GM19035 (cell line): ENCODE results near the gene LIN7C.
A peak's percentile ranks its signal among the peaks of the same experiment; 100 is the strongest.

Experiments
- ATAC-seq: cut with Tn5 transposase; IDR thresholded peaks from one replicate; pipeline ENCODE4 v1.9.1; 2021; ENCODE audit not compliant: unreplicated experiment

Gene LIN7C

DNA sequence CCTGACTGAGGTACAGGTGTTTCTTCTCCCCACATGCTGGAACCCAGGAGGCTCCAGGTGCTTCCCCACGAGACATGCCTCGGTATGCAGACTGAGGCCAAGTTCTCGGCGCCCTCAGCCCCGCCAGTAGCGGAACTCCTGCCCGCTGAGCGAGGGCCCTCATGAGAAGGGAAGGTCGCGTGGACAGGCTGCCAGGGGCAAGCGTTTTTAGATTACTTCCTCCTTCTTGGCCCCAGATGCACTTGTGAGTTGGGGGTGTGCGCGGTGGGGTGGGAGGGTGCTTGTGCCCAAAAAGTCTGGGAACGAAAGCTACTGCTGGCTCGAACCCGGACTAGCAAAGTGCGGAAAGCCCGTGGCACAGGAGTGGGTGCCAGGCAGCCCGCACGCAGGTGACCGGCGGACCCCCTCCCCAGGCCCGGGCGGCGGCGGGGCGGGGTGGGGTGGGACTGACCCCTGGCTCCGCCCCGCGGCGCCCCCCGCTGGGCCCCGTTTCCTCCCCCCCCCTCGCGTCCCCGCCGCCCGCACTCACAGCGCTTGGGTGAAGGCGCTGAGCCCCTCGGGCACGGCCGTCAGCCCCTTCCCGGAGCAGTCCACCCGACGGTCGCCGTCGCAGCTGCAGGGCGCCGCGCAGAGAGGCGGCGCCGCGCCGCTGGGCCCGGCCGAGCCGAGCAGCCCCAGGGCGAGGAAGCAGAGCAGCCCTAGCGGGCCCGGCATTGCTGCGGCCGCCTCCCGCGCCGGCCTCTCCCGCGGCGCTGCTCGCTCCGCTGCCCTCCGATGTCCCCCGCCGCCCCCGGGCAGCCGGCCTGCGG lies 34.8 kb downstream of the LIN7C start:
- ATAC-seq, result peak; percentile 53

DNA sequence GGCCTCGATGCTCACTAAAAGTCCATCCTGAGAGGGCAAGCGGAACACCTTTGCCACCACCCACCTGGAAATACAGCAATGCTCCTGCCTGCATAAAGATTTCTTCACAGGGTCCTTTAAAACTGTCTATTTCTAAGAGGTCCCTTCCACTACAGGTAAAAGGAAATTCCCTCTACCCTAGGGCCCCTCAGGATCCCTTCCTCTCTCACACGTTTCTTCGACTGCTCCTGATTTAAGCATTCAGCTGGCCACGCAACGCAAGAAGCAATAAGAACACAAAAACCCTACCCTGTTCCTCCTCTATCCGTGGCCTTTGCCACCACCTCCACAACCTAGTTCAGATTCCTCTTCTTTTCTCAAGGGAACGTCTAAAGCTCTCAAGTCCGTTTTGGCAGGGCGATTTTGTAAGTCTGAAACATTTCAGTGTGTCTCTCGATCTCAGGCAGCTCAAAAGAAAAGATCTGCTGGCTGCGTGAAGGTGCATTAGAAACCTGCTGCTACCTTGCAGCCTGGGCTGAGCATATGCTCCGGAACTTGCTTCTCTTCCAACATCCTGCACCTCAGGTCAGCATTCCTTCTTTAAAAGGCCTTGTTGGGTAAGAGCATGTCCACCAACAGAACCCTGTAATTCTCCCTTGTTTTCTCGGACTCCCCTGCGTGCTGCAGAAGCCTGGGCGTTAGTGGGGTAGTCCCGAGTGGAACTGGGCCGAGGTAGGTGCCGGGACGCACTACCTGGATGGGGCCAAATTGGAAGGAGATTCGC lies 35.6 kb downstream of the LIN7C start:
- ATAC-seq, result no peak

DNA sequence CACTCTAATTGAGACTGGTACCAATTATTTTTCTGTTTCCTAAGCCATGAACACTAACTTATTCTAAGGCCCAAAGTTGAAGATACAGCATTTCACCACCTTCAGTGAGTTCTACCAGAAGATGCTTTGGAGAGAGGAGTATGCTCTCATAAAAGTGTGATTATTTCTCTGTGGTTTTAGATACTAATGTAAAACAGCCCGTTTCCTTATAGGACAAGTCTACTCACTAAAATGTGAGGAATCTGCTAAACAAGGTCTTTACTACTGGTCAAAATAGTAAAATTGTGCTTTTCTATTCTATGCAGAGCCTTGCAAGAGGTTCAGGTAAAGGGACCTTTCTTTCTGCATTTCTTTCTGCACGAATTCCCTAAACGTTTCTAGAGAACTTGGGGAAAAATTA lies 36.4 kb downstream of the LIN7C start:
- no peak for ATAC-seq

DNA sequence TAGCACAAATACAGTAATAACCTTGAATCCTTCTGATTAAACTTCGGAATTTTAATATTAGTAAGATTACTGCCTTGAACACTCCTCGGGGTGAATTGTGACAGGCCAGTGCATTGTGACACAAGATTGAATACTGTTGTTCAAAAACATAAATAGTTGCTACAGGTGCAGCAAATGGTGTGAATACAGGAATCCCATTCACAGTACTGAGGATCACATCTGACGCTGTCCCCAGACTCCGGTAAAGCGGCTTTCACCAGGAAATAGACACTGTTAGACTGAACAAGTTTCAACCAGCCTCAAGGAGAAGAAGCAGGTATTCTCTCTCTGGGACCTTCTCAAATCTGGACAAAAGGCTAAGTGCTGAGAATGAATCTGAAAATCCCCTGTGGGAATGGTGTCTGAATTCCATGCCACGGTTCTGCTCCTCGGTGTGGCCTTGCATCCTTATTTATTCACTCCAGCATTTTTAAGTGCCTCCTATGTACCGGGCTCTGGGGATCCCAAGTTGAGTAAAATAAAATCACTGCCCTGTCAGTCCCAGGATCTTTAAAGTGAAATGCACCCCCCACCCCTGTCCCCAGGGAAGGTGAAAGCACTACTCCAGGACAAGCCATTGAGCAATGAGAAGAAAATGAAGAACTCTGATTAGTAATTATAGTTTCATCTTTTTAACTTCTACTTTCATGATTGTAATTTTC lies 37.4 kb downstream of the LIN7C start:
- ATAC-seq, result no peak

DNA sequence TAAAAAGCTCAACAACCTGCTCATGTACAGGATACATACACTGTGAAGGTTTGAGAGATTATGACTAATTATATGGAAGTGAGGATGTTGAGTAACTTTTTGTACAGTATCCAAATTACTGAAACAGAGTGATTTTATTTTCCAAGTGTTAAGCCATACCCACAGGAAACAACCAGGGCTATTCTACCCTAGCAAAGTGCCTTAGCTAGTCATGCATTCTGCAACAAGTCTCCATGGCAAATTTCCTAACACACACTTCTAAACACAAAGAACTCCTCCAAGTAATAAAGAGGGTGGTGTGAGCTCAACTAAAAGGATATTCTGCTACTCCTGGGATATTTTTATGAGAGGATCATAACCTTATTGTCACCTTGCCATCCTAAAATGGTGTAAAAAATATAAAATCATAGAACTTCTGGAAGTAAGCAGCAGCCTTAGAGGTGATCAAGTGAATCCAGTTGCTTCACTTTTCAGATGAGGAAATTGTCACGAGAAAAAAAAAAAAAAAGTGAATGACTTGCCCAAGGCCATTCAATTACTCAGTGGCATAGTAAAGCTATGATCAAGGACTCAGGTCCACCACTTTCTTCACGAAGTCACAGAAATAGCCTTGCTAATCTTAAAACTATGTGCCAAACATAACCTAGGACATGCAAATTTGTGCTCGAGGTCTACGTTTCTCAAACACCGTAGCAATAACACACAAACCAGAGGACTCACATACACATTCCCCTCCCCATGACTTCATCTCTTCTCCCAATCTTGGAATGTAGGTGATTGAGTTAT lies 38.2 kb downstream of the LIN7C start:
- ATAC-seq, result no peak

DNA sequence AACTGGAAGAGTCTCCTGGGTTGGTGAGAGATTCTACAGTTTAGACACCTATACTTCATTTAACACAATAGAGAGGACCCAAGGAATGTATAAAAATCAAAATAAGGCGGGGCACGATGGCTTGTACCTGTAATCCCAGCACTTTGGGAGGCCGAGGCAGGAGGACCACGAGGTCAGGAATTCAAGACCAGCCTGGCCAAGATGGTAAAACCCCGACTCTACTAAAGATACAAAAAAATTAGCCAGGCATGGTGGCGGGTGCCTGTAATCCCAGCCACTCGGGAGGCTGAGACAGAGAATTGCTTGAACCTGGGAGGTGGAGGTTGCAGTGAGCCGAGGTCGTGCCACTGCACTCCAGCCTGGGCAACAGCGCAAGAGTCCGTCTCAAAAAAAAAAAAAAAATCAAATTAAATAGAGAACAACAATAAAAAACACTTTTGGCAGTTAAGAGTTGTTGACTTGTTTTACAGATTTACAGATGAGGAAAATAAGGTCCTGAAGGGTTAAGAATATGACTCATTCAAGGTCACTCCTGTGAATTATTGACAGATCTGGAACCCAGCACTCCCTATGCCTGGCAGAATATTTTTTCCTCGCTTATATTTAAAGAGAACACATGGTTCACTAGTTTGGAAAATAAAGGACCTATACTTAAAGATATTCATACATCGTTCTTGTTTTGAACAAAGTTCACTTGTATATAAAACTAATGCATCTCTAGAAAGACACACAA lies 39.2 kb downstream of the LIN7C start:
- no peak for ATAC-seq

DNA sequence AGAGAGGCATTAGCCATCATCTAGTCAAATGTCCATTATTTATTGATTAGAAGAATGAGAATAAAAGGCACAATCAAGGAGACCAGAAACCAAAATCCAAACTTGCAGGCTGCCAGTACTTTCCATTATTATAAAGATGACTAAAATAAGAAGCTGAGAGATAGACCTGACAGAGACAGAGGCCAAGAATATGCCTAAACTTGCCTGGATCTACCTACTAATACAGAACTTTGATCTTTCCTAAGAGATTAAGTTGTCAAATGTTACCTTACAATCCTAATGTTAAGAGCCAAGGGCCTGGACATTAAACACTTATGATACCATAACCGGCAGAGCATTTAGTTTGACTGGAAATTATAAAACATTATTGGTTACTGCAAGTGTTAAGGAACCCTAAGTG lies 40.2 kb downstream of the LIN7C start:
- ATAC-seq, result no peak

DNA sequence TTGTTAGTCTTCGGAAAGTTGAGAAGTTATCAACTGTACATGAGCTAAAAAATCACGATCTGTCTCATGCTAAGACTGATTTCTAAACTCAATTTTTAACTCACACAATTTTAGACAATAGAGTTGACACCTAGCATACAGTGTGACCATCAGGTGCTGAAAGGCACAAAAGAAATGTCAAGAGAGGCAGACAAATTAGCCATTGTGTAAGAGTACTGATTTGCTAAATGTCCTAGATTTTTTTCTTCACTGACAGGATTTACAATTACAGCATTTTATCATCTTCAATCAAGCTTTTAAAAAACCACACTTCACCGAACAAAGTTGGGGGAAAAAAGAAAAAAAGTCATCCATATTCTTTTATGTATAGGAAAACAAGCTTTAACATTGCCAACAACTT lies 40.9 kb downstream of the LIN7C start:
- no peak for ATAC-seq

DNA sequence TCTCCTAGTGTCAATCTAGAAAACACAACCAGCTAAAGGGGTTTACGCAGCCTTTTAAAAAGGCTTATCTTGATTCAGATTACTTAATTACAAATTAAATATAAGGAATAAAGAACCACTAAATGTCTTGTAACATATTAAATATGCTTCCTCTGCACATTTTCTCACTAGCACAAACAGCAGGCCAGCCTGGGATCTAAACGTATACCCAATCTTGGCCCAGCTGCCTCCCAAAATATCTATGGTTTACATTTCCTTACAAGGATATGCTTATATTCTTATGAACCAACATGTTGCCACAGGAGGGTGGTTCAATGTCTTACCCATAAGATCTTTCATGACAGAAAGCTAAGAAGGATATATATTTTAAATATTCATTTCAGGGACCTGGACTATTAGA lies 41.7 kb downstream of the LIN7C start:
- ATAC-seq, result no peak

DNA sequence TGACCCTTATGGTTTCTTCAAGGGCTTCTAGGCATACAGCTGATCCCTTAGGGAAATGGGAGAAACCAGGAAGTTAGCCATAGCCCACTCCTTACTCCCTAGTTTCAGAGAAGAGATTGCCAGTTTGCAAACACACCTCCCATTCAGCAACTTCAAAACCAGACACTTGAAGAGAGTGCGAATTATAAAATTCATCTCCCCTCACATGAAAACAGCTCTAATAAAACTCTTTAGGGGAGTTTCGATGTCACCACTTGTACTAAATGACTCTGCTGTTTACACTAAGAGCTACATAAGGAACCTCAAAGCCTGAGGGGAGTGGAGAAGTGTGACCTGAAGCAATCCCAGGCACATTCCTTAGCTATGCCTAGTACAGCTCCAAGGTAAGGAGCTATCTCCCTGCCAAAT lies 42.3 kb downstream of the LIN7C start:
- ATAC-seq, result no peak

DNA sequence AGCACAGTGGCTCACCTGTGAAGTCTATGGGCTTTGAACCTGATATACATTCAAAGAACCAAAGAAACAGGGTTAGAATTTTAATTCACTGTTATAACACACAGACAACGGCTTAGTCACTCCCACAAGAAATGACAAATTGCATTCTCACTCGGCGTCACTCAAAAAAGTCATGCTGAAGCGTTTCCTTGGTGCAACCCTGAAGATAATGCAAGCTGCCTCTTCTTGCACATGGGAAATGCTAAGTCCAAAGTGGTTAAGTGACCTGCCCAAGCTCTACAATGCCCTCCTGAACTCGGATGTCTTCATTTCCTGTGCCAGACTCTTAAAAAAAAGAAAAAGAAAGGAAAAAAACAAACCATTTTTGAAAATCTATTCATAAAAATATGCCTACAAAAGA lies 44.0 kb downstream of the LIN7C start:
- ATAC-seq, result no peak

DNA sequence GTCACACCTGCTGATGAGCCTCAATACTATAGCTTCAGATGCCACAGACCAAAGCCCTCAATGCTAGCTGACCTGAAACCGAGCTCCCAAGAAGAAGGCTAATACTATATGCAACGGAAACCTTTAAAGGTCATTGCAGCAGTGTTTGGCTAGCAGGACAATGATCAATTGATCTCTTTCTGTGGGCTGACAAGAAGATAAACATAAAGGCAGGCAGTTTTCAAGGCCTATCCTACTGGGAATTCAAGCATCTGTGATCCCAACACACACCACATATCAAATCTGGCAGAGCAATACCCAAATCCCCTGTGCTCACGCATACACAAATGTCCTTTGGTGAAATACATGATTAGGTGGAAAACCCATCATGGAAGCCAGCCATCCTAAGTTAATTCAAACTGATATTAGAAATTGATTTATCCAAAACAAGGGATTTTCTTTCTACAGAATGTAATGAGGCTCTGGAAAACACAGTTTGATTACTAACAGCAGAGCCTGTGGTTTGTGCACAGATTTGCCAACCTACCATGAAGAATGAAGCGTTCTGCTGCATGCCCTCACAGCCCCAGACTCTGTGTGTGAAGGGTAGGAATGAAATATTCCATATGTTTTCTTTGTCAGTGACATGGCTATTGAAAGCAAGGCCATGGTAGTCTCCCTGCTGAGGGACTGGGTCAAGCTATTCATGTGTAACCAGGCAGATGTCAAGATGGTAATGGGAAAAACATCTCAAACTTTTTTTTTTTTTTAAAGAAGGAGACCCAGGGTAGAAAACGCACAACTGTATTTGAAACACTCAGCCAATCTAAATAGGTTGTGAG lies 46.2 kb downstream of the LIN7C start:
- no peak for ATAC-seq

DNA sequence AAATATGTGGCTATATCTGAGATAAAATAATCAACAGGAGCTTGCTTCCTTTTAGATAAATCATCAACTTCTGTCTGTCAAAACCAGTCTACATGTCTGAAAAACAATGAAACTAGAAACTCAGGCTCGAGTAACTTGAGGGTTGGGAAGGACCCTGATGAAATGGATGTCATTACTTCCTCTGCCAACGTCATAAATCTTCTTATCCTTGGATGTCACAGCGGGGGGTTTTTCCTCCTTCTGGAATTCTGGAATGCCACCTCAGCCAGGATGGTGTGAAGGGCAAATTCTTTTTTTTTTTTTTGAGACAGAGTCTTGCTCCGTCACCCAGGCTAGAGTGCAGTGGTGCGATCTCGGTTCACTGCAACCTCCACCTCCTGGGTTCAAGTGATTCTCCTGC lies 47.4 kb downstream of the LIN7C start:
- ATAC-seq, result no peak

DNA sequence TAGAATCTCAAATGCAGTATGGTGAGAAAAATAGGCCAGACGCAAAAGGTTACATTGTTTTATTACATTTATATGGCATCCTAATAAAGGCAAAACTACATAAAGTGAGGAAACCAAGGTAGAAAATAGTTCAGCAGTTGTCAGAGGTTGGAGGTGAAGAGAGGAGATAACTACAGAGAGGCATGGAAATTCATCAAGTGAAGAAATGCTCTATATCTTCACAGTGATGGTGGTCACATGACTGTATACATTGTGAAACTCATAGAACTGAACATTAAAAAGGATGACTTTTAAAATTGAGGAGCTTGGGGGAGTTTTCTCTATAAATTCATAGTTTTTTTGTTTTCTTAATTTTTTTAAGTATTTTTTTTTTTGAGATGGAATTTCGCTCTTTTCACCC lies 48.4 kb downstream of the LIN7C start:
- ATAC-seq, result no peak

DNA sequence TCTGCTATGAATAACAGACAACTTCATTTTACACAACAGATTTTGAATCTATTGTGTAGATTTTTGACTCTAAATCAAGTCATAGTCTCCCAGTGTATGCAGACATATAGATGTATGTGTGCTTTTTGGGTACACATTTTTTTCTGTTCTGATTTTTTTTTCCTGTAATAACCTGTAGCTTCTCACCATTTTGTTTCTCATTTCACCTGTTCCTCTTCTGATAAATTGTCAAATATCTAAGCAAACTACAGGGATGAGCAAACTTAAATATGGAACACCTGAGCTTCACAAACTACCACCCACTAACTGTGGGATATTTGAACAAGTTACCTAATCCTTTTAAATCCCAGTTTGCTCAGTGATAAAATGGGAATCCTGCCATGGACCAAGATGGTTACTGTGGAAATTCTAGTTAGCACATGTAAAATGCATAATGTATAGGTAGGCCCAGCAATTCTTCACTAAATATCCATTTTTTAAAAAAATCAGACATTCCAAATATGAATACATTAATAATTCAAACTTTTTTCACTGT lies 49.7 kb downstream of the LIN7C start:
- ATAC-seq, result no peak

DNA sequence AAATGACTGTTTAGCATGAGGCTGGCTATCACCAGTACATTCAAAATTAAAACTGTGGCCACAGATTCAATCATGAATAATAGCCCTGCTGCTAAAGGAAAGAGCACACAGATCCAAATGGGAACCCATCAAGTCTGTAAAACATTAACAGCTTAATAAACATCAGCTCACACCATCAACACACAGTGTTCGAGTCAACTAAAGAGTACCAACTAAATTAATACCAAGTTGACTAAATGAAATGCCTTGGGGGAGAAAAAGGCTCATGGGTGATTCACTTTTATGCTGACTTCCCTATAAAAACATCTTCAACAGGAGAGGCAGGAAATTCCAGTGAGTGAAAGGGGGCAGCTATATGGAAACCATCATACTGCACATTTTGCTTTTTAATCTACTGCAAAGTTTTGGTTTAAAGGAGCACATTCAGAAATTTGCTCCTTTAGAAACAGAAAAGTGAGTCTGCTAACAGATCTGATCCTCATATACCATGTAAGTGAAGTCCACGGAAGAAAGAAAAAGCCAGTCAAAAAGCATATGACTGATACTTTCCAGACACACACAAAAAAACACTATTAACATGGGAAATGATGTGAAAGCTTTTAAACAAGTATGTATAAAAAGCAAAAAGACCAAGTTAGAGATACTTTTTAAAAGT lies 50.3 kb downstream of the LIN7C start:
- ATAC-seq, result no peak

DNA sequence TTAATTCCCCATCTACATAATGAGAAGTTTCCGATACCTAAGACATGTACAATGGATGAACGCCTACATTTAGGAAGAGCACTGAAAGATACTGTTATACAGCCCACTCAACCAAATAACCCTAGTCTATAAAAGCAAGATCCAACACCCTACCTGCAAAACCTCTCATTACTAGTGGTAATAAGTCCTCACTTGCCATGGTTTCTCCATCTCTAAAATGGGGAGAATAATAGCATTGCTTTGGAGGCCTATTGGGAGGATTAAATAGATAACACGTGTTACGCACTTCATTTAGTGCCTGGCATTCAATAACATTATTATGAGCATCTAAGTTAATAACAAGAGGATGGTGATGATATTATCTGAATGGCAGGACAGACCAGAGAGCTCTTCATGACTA lies 50.9 kb downstream of the LIN7C start:
- no peak for ATAC-seq

DNA sequence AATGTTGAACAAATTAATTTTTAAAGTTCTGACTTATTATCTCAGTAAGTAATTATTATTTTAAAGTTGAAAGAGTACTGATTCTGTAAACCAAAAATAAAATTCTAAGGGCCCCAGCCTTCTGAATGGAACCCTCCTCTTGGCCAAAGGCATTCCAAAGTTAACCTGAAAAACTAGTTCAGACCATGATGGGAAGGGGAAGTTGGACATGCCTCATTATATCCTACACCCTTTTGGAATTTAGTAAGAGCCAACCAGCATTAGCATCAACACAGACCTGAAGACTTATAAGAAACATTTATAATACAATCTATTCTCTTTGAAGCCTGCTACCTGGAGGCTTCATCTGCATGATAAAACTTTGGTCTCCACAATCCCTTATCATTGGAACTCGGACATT lies 52.9 kb downstream of the LIN7C start:
- no peak for ATAC-seq

DNA sequence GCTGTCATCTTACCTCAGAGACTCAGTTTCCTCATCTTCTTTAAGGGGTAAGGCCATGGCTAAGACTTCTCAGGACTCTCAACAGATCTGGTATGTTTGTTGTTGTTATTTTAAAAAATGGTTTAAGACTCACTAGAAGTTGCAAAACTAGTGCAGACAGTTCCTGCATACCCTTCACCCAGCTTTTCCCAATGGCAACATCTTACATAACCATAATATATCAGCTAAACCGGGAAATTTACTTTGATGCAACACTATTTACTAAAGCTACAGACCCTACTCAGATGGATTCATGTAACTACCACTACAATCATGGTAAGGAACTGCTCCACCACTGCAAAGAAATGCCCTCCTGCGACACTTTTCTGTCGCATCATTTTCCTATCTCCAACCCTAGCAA lies 54.4 kb downstream of the LIN7C start:
- ATAC-seq, result no peak
